Activated CD8-positive, alpha-beta memory T cell treated with anti-CD3 and anti-CD28 coated beads, Interleukin-2, amount 50 U/mL, for 24 hours (primary cell): Measurements from ENCODE around the gene PTPRE.
A peak's percentile ranks its signal among the peaks of the same experiment; 100 is the strongest.
"Not testable (repeated sequence)": the region's sequence is repeated elsewhere in the genome, so short reads cannot be mapped to it uniquely, and the experiment has no call there.

ENCODE experiments used
- DNase-seq: peaks from one replicate; pipeline ENCODE4 v3.0.0-alpha.2; 2020; ENCODE audit errors: extremely low read depth

Gene PTPRE

GRCh38 chr10:127979045-127979444 is 72.1 kb downstream of the PTPRE start:
- no peak for DNase-seq

GRCh38 chr10:127979566-127979965 is 72.7 kb downstream of the PTPRE start:
- DNase-seq: no peak

DNA sequence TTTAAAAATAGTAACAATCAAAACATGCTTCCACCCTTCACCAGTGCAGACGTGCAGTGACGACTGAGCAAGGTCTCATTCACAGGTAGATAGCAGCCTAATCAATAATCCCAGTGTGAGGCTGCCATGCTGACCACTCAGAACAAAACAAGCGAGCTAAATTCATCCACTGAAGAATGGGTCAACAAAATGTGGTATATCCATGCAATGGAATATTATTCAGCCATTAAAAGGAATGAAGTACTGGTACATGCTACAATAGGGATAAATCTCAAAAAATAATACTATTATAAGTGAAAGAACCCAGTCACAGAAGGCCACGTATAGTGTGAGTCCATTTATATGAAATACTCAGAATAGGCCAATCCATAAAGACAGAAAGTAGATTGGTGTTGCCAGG is 74.0 kb downstream of the PTPRE start:
- DNase-seq: no peak

DNA sequence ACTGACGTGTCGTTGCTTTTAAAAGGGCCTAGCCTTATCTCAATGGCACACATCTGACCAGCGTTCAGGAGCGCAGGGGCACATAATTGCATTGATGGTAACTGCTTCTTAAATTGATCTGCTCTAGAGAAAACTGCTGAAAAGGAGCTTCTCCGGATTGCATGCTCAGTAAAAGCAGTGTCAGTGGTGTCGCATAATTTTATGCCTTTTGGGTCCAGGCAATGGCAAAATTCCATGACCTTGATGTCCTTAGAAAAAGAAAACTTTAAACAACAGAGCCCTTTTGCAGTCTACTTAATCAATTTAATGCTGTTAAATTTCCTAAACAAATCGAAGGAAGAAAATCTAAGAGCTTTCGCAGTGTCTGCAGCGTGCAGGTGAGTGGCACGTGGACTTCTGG is 75.7 kb downstream of the PTPRE start:
- DNase-seq: no peak

DNA sequence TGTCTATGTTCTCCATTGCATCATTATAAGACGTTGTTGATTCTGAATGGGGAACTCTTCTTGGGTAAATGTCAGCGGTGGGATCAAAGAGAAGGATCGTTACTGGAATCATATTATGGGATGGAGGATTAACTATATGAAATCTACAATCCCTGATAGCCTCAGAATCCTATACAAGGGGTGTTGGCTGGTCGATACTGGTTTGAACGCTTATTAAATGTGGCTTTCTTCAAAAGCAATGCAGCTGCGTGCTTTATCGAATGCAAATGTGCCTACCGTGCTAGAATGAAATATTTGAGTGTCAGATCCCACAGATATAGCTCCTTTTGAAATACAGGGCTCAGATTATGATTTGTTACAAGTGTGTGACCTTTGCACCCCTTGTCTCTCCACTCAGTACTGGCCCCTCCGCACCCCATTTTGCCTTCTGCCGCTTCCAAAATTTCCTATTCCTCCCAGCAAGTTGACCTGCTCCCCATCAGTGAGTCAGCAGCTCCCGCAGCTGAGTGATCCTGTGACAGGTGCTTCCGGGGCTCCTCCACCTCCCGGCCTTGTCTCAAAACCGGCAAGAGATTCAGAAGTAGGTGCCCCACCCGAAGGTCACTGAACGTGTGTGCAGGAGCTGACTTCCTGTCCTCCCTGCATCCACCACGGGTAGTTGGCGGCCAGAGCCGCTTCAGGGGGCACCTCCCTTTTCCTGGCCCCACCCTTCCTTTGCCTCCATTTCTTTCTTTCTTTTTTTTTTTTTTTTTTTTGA is 76.6 kb downstream of the PTPRE start:
- no peak for DNase-seq

GRCh38 chr10:127984945-127985344 is 78.0 kb downstream of the PTPRE start:
- no peak for DNase-seq

GRCh38 chr10:127986531-127987466 is 79.9 kb downstream of the PTPRE start:
- no peak for DNase-seq

GRCh38 chr10:127987467-127988380 is 80.8 kb downstream of the PTPRE start:
- DNase-seq: no peak

DNA sequence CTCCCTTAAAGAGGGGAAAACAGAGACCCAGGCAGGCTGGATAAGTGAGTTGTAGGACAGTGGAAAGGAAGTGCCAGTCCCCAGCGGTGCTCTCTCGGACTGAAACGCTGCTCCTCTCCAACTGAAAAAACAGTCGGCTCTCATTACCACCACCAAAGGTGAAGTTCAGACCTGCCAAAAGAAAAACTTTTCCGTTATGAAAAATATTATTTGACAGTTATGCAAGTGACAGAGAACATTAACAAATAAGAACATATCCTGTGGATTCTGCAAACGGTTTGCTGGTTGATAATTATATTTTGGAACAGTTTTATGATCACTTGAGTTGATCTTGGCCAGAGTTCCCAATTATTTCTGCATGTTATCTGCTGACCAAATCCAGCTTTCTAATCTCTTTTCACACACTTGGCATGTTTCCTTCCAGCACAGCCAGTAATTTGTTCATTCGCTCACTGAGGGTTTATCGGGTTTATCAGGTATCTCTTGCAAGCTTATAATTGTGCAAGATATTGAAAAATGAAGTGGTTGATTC is 82.6 kb downstream of the PTPRE start:
- DNase-seq: no peak

DNA sequence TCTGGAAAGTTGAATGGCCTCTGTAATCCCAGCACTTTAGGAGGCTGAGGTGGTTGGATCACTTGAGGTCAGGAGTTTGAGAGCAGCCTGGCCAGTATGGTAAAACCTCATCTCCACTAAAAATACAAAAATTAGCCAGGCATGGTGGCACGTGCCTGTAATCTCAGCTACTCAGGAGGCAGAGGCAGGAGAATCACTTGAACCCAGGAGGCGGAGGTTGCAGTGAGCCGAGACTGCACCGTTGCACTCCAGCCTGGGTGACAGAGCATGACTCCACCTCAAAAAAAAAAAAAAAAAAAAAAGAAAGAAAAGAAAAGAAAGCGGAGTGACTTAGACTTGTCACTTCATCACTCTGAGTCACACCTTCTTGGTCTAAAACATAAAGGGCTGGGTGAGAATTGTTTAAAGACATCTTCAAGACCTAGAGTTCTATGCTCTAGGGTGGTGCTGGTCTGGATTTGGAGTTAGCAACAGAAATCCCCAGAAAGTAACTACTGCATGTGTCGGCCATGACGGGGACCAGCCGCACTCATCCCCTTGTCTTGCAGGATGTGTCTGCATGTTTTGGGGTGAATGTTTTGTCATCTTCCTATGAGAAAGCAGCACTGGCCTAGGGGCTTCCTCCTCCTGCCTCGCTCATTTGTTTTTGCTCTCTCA is 83.4 kb downstream of the PTPRE start:
- not testable (repeated sequence) for DNase-seq

DNA sequence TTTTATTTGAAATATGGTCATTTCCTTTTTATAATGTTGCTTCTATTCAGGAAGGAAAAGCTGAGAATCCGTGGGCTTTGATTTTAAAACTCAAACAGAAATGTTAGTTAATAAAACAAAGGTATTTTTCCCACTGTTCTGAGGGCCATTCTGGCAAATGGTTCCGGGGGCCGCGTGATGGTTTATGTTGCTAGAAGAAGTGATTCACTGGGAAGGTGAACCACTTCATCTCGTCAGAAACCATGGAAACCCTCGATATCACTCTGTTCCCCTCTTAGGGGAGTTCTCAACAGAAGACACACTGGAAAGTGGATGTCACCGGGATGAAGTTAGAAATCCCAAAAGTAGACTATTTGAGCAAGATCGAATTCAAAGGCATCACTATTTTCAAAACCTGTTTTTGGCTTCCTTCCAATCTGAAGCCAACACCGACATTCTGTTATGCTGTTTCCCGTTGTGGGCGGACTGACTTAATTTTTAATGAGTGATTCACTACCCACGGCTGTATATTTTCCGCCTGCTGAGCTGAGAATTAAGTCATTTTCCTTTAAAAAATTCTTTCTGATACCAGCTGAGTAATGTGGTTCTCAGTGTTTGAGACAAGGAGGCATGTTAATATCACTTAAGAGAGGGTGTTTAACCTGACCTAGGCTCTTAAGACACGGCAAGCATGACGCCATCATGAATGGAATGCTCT is 84.1 kb downstream of the PTPRE start:
- DNase-seq: peak; percentile 39

- DNase-seq: no peak
Measured at GRCh38 chr10:127991543-127992255, 84.8 kb downstream of the PTPRE start.

DNA sequence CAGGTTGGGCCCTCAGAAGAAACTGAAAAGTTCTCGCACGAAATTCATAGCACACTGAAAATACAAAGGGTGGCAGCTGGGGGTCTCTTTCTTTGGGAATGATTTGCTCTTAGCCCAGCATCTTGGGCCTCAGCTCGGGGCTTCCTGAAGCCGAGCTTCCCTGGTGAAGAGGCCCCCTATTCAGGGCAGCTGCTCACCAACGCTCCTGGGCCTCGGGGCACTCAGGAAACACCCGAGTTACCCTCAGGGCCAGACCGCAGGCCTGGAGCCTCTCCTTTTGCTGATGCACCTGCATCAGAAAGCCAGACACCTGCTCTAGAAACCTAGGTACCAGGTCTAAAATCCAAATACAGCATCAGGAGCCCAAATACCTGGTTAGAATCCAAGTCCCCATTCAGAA is 85.5 kb downstream of the PTPRE start:
- DNase-seq: no peak

- DNase-seq: no peak
Measured at GRCh38 chr10:127993056-127993690, 86.3 kb downstream of the PTPRE start.

DNA sequence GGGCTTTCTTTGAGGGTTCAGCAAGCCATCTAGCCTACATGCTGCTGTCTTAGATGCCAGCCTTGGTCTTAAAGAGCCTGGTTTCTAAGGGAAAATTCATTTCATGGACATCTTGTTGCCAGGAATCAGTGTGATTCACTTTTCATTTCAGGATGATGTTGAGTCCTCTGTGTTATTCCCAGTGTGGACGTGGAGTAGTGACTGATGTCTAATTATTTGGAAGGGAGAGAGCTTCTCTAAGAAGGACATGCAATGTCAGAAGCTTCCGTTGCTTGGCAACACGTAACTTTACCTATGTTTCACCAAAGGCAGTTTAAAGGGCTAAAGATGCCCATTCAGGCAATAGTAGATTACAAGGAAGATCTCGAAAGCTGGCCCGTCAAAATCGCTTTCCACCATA is 89.0 kb downstream of the PTPRE start:
- no peak for DNase-seq

GRCh38 chr10:127996586-127996985 is 89.7 kb downstream of the PTPRE start:
- DNase-seq: no peak

- DNase-seq: no peak
Measured at GRCh38 chr10:127997271-127997670, 90.4 kb downstream of the PTPRE start.

DNA sequence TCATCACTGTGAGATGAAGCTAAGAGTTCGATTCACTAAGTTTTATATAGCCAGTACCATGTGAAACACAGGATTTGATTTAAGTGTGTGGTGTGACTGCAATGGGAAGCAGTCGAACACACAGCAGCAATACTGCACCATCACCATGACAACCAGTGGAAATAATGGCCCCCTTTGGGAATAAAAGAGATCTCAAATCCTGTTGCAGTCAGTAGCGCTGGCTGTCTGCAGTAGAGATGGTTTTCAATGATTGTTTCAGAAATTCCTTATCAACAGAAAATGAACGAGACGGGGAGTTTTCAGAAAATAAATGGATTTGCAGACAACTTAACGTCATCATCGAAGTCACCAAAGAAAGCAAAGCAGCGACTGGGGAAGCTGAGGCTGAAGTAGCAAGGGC is 91.0 kb downstream of the PTPRE start:
- no peak for DNase-seq

- no peak for DNase-seq
Measured at GRCh38 chr10:127998501-127999144, 91.7 kb downstream of the PTPRE start.
